Stimulated activated CD8-positive, alpha-beta memory T cell treated with anti-CD3 and anti-CD28 coated beads, Interleukin-7, amount 100 ng/mL, for 4 hours (primary cell): ENCODE measurements around the gene OMP.

Source experiments
- DNase-seq, 2 donors: peaks; one replicate each; pipeline ENCODE4 v3.0.0-alpha.2; 2020; ENCODE audit warnings: low read depth in 2 of 2

Gene OMP

DNA sequence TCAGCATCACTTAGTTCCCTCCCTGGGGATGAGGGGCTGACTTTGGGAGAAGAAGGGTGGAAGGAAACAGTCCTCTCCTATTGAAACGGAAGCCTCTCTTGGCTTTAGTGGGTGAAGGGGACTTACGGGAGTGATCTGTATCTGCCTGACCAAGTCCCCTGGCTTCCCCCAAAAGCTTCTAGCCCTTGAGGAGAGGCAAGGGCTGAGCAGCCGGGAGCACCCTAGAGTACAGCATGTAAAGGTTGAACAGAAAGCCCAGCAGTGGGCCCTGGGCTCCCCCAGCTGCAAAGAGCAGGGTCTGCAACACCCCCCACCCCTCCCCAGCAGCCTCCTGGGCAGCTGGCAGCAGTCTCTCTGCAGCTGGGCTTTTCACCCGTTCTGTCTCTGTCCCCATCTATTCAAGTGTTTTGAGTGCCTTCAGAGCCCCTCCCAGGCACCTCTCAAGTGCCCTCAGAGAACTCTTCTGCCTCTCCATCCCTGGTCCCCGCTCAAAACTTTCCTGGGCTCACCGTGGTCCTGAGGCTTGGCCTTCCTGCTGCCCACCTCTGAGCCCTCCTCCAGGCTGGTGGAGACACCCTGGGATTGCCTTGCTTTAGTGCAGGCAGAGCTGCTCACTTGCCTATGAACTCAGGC, 33.2 kb upstream of the OMP start:
- no peak for DNase-seq

DNA sequence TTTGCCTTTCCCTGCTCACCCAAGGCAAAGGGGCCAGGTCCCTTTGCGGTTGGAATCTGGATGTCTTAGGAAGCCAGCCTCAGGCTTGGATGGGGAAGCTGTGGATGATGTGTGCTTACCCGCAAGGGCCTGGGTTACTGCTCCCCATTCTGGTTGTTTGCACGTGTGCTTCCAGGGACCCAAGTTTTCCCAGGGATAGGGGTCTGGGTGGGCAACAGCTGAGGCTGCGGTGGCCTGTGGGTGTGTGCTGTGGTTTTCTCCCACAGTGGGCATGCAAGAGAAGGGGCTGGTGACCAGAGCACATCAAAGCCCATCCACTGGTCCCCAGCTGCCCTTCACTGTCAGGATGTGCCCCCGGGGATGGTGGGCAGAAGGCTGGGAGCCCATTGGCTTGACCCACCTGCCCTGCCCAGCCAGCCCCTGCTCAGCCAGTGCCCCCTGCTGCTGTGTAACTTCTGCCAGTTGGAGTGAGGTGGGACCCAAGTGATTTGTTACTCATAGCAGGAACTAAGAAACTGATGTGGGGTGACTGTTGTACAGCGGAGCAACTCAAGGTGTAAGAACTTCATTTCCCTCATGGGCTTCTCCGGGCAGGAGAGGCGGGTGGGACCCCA, 32.6 kb upstream of the OMP start:
- no peak for DNase-seq

DNA sequence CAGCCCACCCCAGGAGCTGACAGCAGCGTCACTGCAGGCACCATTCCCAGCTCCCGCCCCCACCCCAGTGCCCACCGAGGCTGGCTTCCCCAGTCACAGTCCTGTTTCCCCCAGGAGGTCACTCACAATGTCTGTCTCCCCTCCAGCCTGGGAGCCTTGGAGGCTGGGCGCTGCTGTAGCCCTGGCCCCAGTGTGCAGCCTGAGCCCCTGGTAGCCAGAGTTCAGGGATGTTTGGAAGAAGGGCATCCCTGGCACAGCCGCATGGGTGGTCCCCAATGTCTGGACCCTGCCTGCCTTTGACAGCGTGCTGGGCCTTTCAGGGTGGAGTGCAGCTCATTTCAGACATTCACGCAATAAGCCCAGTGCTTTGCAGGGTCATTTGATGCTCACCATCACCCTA, 31.6 kb upstream of the OMP start:
- DNase-seq, result no peak

DNA sequence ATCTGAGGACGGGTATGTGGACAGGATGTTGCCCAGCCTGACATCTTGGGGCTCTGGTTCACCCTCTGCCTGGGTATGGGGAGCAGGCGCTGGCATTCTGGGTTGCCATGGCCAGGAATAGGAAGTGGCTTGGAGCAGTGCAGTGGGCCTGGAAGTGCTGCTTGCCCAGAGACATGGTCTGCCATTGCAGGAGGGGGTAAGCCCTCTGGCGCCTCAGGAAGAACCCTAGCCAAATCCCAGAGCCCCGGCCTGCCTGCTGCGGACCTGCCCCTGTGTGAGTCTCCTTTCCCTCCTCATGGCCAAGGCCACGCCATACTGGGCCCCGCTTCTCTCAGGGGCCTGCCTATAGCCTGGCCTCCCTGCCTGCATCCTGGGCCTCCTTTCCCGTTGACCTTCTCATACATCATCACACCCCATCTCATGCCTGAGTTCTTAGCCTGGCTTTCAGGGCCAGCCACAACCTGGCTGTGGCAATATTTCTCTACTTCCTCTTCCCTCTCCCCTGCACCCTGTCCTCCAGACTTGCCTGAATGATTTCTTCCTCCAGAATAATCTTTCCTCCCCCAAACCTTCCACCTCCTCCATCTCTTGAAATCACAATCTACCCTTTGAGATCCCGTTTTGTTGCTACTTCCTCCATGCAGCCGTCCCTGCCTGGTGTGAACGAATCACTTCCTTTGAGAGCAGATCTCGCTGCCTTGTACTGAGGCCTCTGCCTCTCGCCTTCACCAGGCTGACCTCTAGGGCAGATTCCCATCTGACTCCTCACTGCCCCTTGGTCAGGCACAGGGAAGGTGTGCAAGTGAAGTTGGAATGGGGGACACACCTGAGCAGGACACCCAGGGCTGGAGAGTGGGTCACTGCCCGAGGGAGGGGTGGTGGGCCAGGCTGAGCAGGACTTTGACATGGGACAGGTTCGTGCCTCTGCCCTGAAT, 30.7 kb upstream of the OMP start:
- DNase-seq, result no peak

DNA sequence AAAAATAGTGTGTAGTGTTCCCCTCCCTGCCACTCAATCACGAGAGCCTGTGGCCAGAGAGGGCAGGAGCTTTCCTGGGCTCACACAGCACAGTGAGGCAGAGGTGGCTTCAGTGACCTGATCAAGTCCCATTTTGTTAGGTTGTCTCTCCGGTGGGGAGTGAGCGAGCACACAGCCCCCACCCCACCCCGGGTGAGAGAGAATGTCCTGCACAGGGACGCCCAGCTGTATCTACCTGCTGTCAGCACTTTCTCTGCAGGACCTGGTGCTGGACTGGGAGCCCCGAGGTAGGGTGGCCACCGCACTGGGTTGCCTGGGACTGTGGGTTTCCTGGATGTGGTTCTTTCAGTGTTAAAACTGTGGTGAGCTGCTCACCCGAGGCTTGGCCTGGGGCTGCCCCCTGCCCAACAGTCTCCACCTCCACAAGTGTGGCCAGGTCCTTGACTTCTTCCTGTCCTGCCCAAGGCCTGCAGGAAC, 29.8 kb upstream of the OMP start:
- DNase-seq, result peak in 1 of 2 donors; percentile 9

DNA sequence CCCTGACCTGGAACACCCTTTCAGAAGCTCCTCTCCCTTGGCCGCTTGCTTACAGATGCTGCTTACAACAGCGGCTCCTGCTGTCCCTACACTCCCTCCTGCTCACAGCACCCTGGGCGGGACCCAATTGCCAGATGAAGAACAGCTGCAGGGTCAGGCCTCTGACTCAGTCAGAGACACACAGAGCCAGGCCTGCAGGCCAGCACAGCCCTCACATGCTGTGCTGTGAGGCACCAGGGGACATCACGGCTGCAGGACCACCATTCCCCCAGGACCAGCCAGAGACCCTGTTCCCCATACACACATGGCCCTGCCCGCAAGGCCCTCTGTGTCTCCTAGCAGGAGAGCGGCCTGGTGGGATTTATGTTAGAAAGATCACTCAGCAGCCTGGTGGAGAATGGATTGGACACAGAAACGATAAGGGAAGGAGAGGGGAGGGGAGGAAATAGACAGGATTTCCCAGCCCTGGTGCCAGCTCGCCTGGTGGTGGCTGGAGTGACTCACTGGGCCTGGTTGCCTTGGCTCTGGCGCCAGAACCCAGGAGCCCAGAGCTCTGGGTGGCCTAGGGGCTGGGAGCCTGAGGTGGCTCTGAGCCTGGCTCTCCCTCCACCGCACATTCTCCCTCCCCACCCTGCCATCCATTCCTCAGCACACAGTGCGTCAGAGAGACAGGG, 29.2 kb upstream of the OMP start:
- no peak for DNase-seq

DNA sequence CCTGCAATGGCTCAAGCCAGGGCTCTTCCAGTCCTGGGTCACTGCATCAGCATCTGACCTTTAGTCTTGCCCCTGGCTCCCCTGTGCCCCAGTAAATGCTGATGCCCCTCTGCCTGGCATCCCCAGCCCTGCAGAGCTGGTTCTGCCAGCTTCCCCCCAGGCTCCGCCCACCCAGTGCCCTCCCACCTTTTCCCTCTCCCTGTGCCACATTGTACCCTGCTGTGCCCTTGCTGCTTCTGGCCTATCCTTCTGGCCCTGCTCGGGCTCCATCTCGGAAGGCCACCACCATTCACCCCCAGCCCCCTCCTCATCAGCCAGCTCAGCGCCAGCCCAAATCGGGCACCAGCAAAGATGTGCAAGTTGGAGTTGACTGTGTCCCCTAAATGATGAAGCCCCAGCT, 28.4 kb upstream of the OMP start:
- no peak for DNase-seq

DNA sequence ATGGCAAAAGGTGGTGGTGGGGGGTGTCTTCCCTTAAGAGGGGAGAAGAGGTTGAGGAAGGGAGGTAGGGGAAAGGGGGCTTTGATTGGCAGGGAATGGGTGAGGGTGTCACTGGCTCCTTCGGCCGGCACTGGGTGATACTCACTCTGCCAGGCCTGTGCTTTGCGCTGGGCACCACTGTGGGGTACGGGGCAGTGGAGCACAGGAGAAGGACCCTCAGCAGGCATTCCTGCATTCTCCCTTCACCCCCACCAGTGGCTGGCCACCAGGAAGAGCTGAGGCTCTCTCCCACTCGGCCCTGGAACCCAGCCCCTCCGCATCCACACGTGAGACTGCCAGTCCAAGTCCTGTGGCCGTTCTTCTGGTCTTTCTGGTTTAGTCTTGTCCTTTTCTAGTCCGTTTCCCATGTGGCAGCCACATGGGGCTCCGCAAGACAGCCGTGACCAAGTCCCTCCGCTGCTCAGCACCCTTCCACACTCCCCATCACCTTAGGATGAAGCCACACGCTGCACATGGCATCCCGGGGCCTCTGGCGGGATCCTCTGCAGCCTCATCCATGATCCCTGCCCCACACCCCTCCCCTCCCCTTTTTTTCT, 27.9 kb upstream of the OMP start:
- DNase-seq, result no peak

DNA sequence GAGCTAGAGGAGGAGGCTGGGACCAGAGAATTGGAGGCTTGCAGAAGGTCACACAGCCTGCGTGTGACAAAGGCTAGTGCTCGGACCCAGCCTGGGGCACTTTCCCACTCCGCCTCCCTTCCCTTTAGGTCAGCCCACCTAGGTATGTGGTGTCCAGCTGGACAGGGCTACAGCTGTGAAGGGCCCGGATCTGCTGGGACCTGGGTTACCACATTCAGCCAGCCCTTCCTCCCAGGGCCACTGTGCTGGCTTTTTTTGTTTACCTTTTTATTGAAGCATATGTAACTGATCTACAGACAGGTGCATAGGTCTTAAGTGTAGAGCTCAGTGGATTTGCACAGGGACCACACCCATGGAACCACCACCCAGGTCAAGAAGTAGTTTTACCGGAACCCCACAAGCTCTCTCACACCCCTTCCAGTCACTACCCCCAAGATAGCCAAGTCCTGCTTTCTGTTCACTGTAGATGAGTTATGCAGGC, 27.2 kb upstream of the OMP start:
- no peak for DNase-seq

DNA sequence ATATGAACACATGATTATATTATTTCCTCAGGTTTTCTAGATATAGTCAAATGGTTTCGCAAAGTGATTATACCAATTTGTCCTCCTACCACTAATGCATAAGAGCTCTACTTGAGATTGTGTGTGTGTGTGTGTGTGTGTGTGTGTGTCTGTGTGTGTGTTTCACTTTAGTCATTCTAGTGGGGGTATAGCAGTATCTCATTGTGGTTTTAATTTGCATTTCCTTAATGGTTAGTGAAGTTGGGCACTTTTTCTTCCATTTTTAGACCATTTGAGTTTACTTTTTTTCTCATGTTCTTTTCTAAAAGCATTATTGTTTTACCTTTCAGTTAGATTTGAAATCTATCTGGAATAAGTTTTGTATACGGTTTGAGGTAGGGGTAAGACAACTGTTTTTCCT, 23.0 kb upstream of the OMP start:
- DNase-seq, result no peak

DNA sequence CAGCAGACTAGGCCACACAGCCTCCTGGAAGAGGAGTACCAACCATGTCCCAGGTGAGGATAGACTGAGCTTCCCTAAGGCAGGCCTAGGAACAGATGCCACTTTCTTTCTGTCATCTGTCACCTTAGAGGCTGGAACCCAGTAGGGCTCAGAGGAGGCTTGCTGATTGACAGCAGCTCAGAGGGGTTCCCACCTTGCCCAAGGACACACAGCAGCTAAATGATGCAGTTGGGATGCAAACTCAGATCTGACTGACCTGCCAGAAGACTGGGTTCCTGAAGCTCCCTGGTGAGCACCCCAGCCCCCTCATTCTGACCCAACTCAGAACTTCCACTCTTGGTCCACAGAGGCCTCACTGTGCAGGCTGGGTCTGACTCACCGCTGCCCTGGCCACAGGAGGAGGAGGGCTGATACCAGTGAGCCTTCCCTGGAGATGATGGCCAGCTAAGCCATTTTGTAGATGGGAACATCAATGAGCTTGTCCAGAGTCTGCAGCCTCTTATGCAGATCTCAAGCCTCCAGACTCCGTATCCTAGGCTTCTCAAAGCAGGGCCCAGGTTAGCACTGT, 21.9 kb upstream of the OMP start:
- no peak for DNase-seq

DNA sequence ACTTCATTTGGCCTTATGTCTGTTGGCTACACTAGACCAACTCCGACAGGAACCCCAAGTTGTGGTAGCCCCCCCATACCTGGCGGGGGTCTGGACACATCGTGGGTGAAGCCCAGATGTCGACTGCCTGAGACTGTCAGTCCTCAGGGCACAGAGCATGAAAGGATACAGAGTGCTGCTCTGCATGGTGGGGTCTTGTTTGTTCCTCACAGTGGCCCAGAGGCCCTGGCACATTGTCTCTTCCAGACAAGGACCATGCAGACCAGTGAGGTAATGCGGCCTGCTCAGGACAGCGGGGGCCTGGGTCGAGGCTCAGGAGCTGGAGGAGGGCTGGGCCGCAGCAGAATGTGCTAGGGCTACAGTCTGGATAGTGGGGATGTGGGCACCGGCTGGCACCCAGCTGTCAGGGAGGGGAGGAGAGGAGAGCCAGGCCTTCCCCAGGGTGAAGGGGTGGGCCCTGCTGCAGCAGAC, 21.2 kb upstream of the OMP start:
- DNase-seq, result no peak

DNA sequence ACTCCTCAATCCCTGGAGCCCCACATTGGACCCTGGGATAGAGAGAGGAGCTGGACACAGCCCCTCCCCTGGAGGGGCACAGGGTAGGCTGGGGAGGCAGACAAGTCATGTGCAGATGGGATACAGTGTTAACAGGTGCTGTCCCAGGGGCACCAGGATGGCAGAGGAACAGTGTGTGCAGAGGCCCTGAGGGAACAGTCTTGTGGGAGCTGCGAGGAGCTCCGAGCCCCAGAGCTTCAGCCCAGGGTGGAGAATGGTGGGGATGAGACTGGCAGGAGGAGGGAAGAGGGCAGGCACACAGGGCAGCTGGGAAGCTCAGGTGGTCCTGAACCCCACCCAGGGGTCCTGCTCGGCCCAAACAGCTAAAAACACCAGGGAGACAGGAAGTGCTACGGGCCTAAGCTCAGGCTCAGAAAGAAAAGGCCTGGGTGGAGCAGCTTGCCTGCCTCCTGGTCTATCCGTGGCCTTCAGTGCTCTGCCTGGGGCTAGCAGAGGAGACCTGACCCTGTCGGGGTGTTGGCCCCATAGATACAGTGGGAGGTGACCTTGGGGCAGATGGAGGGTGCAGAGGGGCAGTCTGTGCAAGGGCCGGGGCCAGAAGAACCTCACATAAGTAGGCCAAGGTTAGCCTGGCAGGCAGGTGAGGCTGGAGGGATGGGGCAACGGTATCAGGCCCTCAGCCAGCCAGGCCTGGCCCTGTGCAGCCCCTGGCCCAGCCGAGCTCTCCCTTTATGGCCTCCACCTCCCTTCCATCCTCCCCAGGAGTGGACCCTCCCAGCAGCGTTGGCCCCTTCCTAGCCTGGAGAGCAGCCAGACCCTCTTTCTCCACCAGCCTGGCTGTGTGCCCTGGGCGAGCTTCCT, 20.4 kb upstream of the OMP start:
- no peak for DNase-seq

DNA sequence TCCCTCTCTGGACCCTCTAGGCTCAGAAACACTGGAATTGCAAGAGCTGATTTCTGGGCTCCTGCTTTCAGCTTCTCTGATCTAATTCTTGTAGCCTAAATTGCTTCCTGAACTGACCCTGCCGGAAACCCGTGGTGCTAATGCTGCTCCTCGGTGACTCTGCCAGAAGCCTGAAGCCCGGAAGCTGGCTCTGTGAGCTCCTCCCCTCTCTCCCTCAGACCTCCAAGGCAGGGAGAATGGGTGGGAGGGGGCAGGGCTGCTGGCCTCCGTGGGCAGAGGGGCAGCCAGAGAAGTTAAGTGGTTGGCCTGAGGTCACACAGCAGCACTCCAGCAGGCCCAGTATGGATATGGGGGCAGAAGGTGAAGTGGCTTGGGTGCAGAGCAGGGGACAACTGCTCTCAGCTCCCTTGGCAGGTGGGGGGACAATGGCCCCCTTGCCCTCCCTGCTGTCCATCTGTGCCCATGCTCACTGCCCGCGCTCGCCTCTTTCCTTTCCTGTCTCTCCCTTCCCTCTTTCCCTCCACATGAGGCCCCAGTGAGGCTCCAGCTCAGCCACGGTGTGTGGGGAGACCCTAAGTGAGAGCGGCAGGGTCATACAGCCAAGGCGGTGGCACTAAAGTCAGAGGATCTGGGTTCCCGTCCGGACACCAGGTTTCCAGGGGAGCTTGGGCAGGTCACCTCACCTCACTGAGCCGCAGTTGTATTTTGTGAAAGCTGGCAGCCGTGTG, 19.6 kb upstream of the OMP start:
- peak; percentile 13 to 21 for DNase-seq

DNA sequence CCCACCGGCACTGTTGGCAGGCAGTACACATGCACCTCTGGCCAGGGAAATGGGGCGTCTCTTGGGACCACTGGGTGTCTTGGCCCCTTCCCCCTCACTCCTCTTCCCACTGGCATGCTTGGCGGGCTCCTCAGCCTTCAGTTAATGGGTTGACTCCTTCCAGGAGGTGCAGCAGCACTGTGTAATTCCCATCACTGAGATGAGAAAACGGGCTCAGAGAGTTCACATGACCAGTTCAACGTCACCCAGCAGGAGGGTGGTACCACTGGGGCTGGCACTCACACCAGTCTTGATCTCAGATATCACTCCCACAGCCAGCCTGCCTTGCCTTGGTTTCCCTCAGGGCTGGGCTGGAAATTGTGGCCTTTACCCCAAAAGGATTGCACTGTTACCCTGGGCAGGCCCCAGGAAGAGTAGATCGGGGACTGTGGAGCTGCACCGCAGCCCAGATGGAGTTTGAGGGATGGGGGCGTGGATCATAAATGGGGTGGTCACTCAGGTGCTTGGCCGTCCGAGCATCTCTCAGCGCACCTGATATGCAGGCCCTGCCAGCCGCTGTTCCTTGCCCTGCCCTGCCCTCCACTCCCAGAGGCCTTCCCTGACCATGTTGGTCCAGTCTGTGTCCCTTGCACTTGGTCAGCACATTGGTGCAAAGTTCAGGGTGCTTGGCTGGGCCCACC, 18.9 kb upstream of the OMP start:
- no peak for DNase-seq

DNA sequence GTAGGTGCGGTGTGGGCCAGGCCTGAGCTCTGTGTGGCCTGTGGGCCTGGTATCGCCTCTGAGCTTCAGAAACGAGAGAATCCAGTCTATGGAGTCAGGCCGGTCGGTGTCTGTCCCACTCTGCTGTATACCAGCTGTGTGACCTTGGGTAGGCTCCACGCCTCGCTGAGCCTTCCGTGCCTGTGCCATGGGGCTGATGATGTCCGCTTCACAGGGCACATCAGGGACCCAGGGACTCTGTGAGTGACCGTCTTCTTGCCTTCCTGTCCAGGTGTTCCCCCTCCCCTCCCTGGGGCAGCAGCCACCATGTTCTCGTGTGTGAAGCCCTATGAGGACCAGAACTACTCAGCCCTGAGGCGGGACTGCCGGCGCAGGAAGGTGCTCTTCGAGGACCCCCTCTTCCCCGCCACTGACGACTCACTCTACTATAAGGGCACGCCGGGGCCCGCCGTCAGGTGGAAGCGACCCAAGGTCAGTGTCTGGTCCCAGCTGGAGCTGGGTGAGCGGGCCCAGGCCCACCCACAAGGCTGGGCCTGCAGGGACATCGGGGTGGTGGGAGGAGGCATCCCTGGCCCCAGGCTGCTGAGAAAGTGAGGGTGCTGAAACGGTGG, 18.0 kb upstream of the OMP start:
- no peak for DNase-seq

DNA sequence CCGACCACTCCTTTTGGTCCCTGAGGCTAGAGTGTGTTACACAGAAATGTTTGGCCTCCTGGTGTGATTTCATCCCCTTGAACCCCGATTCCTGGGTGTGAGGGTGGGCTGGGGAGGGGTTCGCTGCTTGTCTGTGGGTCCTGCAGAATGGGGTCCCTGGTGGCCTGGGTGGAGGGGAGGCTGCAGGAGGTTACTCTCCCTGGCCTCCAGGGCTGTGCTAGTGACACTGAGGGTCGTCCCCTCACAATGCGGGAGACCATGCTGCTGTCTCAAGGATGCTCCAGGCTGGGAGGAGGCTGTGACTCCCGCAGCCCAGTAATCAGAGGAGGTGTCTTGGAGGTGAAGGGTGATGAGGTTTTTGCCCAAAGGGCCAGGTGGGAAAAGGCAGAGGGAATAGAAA, 17.0 kb upstream of the OMP start:
- DNase-seq, result no peak
